HEK293 (cell line): Measurements from ENCODE around the gene DRC7.

Experiments used
- CTCF ChIA-PET: fragments of 350-600 bp; formaldehyde crosslinking; extraction: SDS; loops from one replicate; lab custom pipeline; 2021; ENCODE audit warnings: antibody characterized with exemption; lab: Yijun Ruan, JAX
- POLR2A ChIA-PET: fragments of 300-600 bp; formaldehyde crosslinking; extraction: SDS; loops from one replicate; lab custom pipeline; 2020; ENCODE audit warnings: antibody characterized with exemption, inconsistent platforms; lab: Yijun Ruan, JAX
- H3K27ac ChIP-seq: fragments of 200-500 bp; sonication (Bioruptor generic); 2 replicates; pipeline ENCODE4 v1.5.1; 2014; ENCODE audit warnings: low read depth, low read length, control low read depth, inconsistent platforms; ENCODE audit errors: extremely low read depth
- H3K36me3 ChIP-seq, 2 experiments: fragments of 200-500 bp in 1 of 2; sonication (Bioruptor generic) in 1 of 2; 1 replicate in 1 of 2; 2 replicates in 1 of 2; pipeline ENCODE4 v1.5.1; 2014 to 2017; ENCODE audit warnings: inconsistent platforms in 2 of 2, low read length in 2 of 2; ENCODE audit not compliant: control insufficient read depth in 2 of 2, insufficient read depth in 1 of 2
- H3K4me1 ChIP-seq: fragments of 200-500 bp; sonication (Bioruptor generic); 2 replicates; pipeline ENCODE4 v1.5.1; 2014; ENCODE audit warnings: mild to moderate bottlenecking, low read length, inconsistent platforms; ENCODE audit not compliant: control insufficient read depth, insufficient read depth
- H3K4me3 ChIP-seq: 2 replicates; pipeline ENCODE4 v1.5.1; 2011; ENCODE audit warnings: low read depth, mild to moderate bottlenecking, control low read depth, low read length, moderate library complexity
- H3K9me3 ChIP-seq: fragments of 200-500 bp; sonication (Bioruptor generic); 2 replicates; pipeline ENCODE4 v1.5.1; 2014; ENCODE audit warnings: low read depth, low read length, inconsistent platforms; ENCODE audit not compliant: control insufficient read depth, insufficient read depth
- BCL11A ChIP-seq: fragments of 450-650 bp; formaldehyde crosslinking; IDR thresholded peaks from 2 replicates; pipeline ENCODE4 v1.5.1; 2016; ENCODE audit warnings: low read depth, missing biosample characterization, missing genetic modification characterization
- CTCF ChIP-seq: fragments of 450-650 bp; formaldehyde crosslinking; IDR thresholded peaks from 2 replicates; pipeline ENCODE4 v1.5.1; 2016; ENCODE audit warnings: missing biosample characterization, missing genetic modification characterization
- HIC1 ChIP-seq: fragments of 450-650 bp; formaldehyde crosslinking; IDR thresholded peaks from 2 replicates; pipeline ENCODE4 v1.5.1; 2016; ENCODE audit warnings: missing biosample characterization, missing genetic modification characterization
- KLF16 ChIP-seq: fragments of 450-650 bp; formaldehyde crosslinking; IDR thresholded peaks from 2 replicates; pipeline ENCODE4 v1.5.1; 2017; ENCODE audit warnings: missing biosample characterization, missing genetic modification characterization
- MEIS1 ChIP-seq: sonication (generic); formaldehyde crosslinking; IDR thresholded peaks from 2 replicates; pipeline ENCODE4 v1.8.1; 2022; ENCODE audit warnings: missing genetic modification reagents, mild to moderate bottlenecking, borderline replicate concordance
- PRDM4 ChIP-seq: fragments of 450-650 bp; formaldehyde crosslinking; IDR thresholded peaks from 2 replicates; pipeline ENCODE4 v1.5.1; 2017; ENCODE audit warnings: missing biosample characterization, missing genetic modification characterization
- PRDM6 ChIP-seq: fragments of 450-650 bp; formaldehyde crosslinking; IDR thresholded peaks from 2 replicates; pipeline ENCODE4 v1.5.1; 2017; ENCODE audit warnings: missing biosample characterization, missing genetic modification characterization
- WT1 ChIP-seq: fragments of 450-650 bp; formaldehyde crosslinking; IDR thresholded peaks from 2 replicates; pipeline ENCODE4 v1.5.1; 2016; ENCODE audit warnings: missing biosample characterization, missing genetic modification characterization
- ZBTB10 ChIP-seq: fragments of 450-650 bp; formaldehyde crosslinking; IDR thresholded peaks from 2 replicates; pipeline ENCODE4 v1.5.1; 2016; ENCODE audit warnings: missing biosample characterization, missing genetic modification characterization
- ZBTB49 ChIP-seq: fragments of 450-650 bp; formaldehyde crosslinking; IDR thresholded peaks from 2 replicates; pipeline ENCODE4 v1.5.1; 2016; ENCODE audit warnings: missing biosample characterization, missing genetic modification characterization, low read depth
- ZIC2 ChIP-seq: fragments of 450-650 bp; formaldehyde crosslinking; IDR thresholded peaks from 2 replicates; pipeline ENCODE4 v1.5.1; 2016; ENCODE audit warnings: missing biosample characterization, missing genetic modification characterization
- ZNF211 ChIP-seq: fragments of 450-650 bp; formaldehyde crosslinking; IDR thresholded peaks from 2 replicates; pipeline ENCODE4 v1.5.1; 2016; ENCODE audit warnings: low read depth, missing biosample characterization, missing genetic modification characterization
- ZNF23 ChIP-seq: fragments of 450-650 bp; formaldehyde crosslinking; IDR thresholded peaks from 2 replicates; pipeline ENCODE4 v1.5.1; 2016; ENCODE audit warnings: missing biosample characterization, missing genetic modification characterization, borderline replicate concordance
- ZNF239 ChIP-seq: fragments of 450-650 bp; formaldehyde crosslinking; IDR thresholded peaks from 2 replicates; pipeline ENCODE4 v1.5.1; 2016; ENCODE audit warnings: missing biosample characterization, missing genetic modification characterization
- ZNF366 ChIP-seq: fragments of 450-650 bp; formaldehyde crosslinking; conservative IDR thresholded peaks from 2 replicates; pipeline ENCODE4 v1.5.1; 2016; ENCODE audit warnings: missing biosample characterization, missing genetic modification characterization
- ZNF423 ChIP-seq: fragments of 450-650 bp; formaldehyde crosslinking; IDR thresholded peaks from 2 replicates; pipeline ENCODE4 v1.5.1; 2016; ENCODE audit warnings: missing biosample characterization, missing genetic modification characterization
- ZNF521 ChIP-seq: fragments of 450-650 bp; formaldehyde crosslinking; IDR thresholded peaks from 2 replicates; pipeline ENCODE4 v1.5.1; 2017; ENCODE audit warnings: missing biosample characterization, mild to moderate bottlenecking, missing genetic modification characterization
- ZNF544 ChIP-seq: fragments of 450-650 bp; formaldehyde crosslinking; IDR thresholded peaks from 2 replicates; pipeline ENCODE4 v1.5.0; 2017; ENCODE audit warnings: missing biosample characterization, missing genetic modification characterization
- ZNF585B ChIP-seq: fragments of 450-650 bp; formaldehyde crosslinking; IDR thresholded peaks from 2 replicates; pipeline ENCODE4 v1.5.1; 2016; ENCODE audit warnings: missing biosample characterization, missing genetic modification characterization
- ZNF701 ChIP-seq: fragments of 450-650 bp; formaldehyde crosslinking; IDR thresholded peaks from 2 replicates; pipeline ENCODE4 v1.5.1; 2016; ENCODE audit warnings: missing biosample characterization, missing genetic modification characterization

Gene DRC7

GRCh38 chr16:57714047-57714446 lies 19.4 kb downstream of the DRC7 start (continued):
- TF ChIP-seq WT1 (tag by site-specific recombination) (no peak), MEIS1 (no peak), ZNF366 (tag by site-specific recombination) (no peak), KLF16 (tag by site-specific recombination) (no peak), PRDM6 (tag by site-specific recombination) (no peak), ZBTB10 (tag by site-specific recombination) (no peak), ZNF423 (no peak)
- TF ChIP-seq, all 188 proteins: peak for 0

GRCh38 chr16:57720142-57720575 lies 25.6 kb downstream of the DRC7 start:
- H3K27ac ChIP-seq, result no peak overlapping the region
- CTCF ChIA-PET, result interaction anchor here (0.6 to 1.1 kb wide), 5 partner anchors 12 to 1350 kb away, joined by 3 to 4 read pairs (median 3); no protein-coding TSS in a partner anchor
- TF ChIP-seq ZNF239 (no peak), CTCF (tag by site-specific recombination) (peak; percentile 74), ZNF544 (tag by site-specific recombination) (no peak), ZNF701 (tag by site-specific recombination) (no peak), ZNF23 (tag by site-specific recombination) (no peak), BCL11A (tag by site-specific recombination) (no peak), ZNF211 (tag by site-specific recombination) (no peak), ZNF585B (no peak), ZIC2 (tag by site-specific recombination) (peak; percentile 35), ZNF521 (tag by site-specific recombination) (no peak), PRDM4 (tag by site-specific recombination) (no peak), ZBTB49 (tag by site-specific recombination) (no peak), HIC1 (tag by site-specific recombination) (no peak)
- POLR2A ChIA-PET, result no interaction called here
- H3K36me3 ChIP-seq, result no peaks in the 10 kb centered on the region
- H3K4me1 ChIP-seq, result no peaks in the 10 kb centered on the region
- H3K9me3 ChIP-seq, result no peaks in the 10 kb centered on the region
- no peak overlapping the region for H3K4me3 ChIP-seq
